Measurements from ENCODE around the gene CFAP46. TPM values are rescaled to one million over a fixed set of nuclear protein-coding genes. Genes with fewer than 3 reads are reported as not detected.

CFAP46 gene
- total and polyA plus RNA-seq, 2 of the 4 experiments (the other 2 are of a cell fraction) = 1.3 to 1.8 TPM

DNA sequence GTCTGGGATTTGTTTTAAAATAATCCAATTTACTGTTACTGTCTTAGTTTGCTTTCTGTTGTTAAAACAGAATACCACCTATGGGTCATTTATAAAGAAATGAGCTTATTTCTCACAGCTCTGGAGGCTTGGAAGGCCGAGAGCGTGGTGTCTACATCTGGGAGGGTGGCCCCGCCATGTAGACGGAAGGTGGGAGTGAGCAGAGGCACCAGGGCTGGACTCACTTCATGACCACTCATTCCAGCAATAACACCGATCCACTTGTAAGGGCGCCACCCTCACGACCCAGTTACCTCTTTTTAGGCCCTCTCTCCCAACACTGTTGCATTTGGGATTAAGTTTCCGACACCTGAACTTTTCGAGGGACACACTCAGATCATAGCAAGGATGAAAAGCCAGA lies 36.2 kb upstream of the CFAP46 start:
- 87% methylated on average over 3 of the region's 9 CpGs; no CpG with 5 or more reads in 1 of the 2 experiments for WGBS, 2 experiments (ENCODE audit: extremely low coverage in 2 of 2, insufficient read length in 1 of 2)
- Histone ChIP-seq H3K4me1 (ENCODE audit: control insufficient read depth, insufficient read depth, low read length) (no peaks in the 10 kb centered on the region), H4K5ac (ENCODE audit: low read depth, low read length) (no peak overlapping the region), H3K9me3 (ENCODE audit: control insufficient read depth, insufficient read depth, low read length) (no peaks in the 10 kb centered on the region), H3K23ac (ENCODE audit: low read depth, low read length) (no peak overlapping the region), H3K27ac (ENCODE audit: insufficient read depth, low read length) (no peak overlapping the region), H3K56ac (ENCODE audit: extremely low read depth, insufficient read depth, low read length) (no peak overlapping the region), H4K20me1 (ENCODE audit: insufficient read depth, low read length) (no peaks in the 10 kb centered on the region), H2BK15ac (ENCODE audit: low read depth, low read length) (no peak overlapping the region), H2BK120ac (ENCODE audit: low read depth, low read length) (no peak overlapping the region), H3K18ac (ENCODE audit: low read depth, low read length) (no peak overlapping the region), H3K27me3 (ENCODE audit: control insufficient read depth, insufficient read depth, low read length) (peaks cover 25% of the 10 kb centered on the region; the same call in 1 of the 2 replicates), H4K91ac (ENCODE audit: insufficient read depth, low read depth, low read length) (no peak overlapping the region), H2BK5ac (ENCODE audit: low read depth, low read length, poor library complexity, severe bottlenecking) (no peak overlapping the region), H3K14ac (replicated peaks; ENCODE audit: low read depth, low read length) (no peak overlapping the region), H2BK20ac (ENCODE audit: low read depth, low read length) (no peak overlapping the region), H2AFZ (replicated peaks; ENCODE audit: low read length, poor library complexity) (no peak overlapping the region), H4K8ac (ENCODE audit: low read depth in 2 of 2, low read length in 2 of 2) (no peak overlapping the region), H3K4me2 (ENCODE audit: low read depth, low read length) (no peak overlapping the region), H2AK5ac (ENCODE audit: low read depth, low read length) (no peak overlapping the region), H3K9me1 (ENCODE audit: insufficient read depth, low read length) (no peaks in the 10 kb centered on the region), H3K4ac (ENCODE audit: low read depth, low read length) (no peak overlapping the region), H3K79me1 (ENCODE audit: low read depth in 1 of 2, low read length in 2 of 2) (no peaks in the 10 kb centered on the region), H3K4me3 (ENCODE audit: insufficient read depth, low read depth, low read length) (no peak overlapping the region), H2AK9ac (replicated peaks; ENCODE audit: low read depth, low read length, poor library complexity) (no peak overlapping the region), H3K9ac (ENCODE audit: low read depth, low read length) (no peak overlapping the region), H3K36me3 (ENCODE audit: control insufficient read depth, insufficient read depth, low read length) (no peaks in the 10 kb centered on the region)
- intact Hi-C loops (cut with micrococcal nuclease) (no loop called here), in situ Hi-C loops (cut with MboI; ENCODE audit: low sequenced_read_pairs) (no loop called here), dilution Hi-C loops (cut with HindIII; ENCODE audit: low sequenced_read_pairs, unreplicated experiment) (no loop called here)
- no TSS peak for BruUV-seq (replicated peaks)
- no peak for TF ChIP-seq CTCF (conservative IDR thresholded peaks at IDR 0.05; ENCODE audit: low read depth, low read length)
- TF ChIP-seq MAZ (IDR thresholded peaks at IDR 0.05; ENCODE audit: borderline replicate concordance, low read depth, low read length) = no peak
- TF ChIP-seq RCOR1 (IDR thresholded peaks at IDR 0.05; ENCODE audit: insufficient replicate concordance, low read length) = no peak
- TF ChIP-seq CHD1 (IDR thresholded peaks at IDR 0.05; ENCODE audit: low read depth, low read length) = no peak
- no peak for TF ChIP-seq FOS (IDR thresholded peaks at IDR 0.05; ENCODE audit: low read depth, low read length)
- no peak for TF ChIP-seq MXI1 (IDR thresholded peaks at IDR 0.05; ENCODE audit: borderline replicate concordance, low read depth, low read length)
- TF ChIP-seq NFE2L2 (IDR thresholded peaks at IDR 0.05; ENCODE audit: low read depth, low read length) = no peak
- ChIA-PET CTCF (no interaction called here), POLR2A (ENCODE audit: unreplicated experiment) (no interaction called here)
- DNase-seq (no peak), ATAC-seq (ENCODE audit: low read depth) (no peak)
